Mucosa of stomach (tissue), 1 donor: Measurements from ENCODE around the gene MYO10.
"Not testable (repeated sequence)": the region's sequence is repeated elsewhere in the genome, so short reads cannot be mapped to it uniquely, and the experiment has no call there.

Source experiments
- H3K27me3 ChIP-seq: one replicate; pipeline ENCODE4 v1.7.0; 2013; ENCODE audit warnings: mild to moderate bottlenecking, low read length; ENCODE audit not compliant: control insufficient read depth, insufficient read depth
- H3K36me3 ChIP-seq: one replicate; pipeline ENCODE4 v1.7.0; 2013; ENCODE audit warnings: low read length; ENCODE audit not compliant: control insufficient read depth, insufficient read depth
- H3K4me1 ChIP-seq: one replicate; pipeline ENCODE4 v1.7.0; 2013; ENCODE audit warnings: mild to moderate bottlenecking, low read length; ENCODE audit not compliant: control insufficient read depth, insufficient read depth
- H3K4me3 ChIP-seq: one replicate; pipeline ENCODE4 v1.7.0; 2013; ENCODE audit warnings: low read length
- H3K9ac ChIP-seq: one replicate; pipeline ENCODE4 v1.7.0; 2013; ENCODE audit warnings: mild to moderate bottlenecking, low read length, moderate library complexity
- H3K9me3 ChIP-seq: one replicate; pipeline ENCODE4 v1.7.0; 2013; ENCODE audit warnings: mild to moderate bottlenecking, low read length, moderate library complexity; ENCODE audit not compliant: control insufficient read depth
- donor health status: Pancreatic carcinoma.

Gene MYO10

DNA sequence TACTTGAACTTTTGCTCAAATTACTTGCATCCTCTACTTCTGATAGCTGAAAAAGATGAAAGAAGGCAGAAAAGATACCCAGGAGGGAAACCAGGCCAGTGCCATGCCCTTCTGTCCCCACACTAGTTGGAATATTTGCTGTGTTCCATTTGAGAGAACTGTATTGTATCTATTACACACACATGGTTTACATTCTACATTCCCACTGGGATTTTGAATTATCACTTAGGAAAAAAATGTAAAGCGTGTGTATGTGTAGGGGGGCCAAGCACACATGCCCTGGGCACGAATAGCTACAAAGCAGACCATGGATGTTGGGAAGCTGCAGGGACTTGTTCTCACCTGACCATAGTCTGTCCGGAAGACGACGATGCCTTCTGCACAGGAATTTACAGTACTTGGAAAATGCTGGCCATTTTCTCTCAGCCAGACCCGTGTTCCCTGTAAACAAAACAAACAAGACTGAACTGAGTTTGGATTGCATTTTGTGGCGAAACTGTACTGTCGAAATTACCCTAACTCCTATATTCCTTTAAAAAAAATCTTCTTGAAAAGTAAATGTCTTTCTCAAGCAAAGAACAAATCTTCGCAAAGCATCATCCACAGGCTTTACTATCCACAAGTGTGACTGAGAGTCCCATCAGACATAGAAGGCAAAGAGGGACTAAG is 58.7 kb downstream of the MYO10 start:
- no peaks in the 10 kb centered on the region for H3K9me3 ChIP-seq
- H3K4me1 ChIP-seq = peaks cover 23% of the 10 kb centered on the region
- no peaks in the 10 kb centered on the region for H3K36me3 ChIP-seq
- no peaks in the 10 kb centered on the region for H3K27me3 ChIP-seq
- no peak overlapping the region for H3K9ac ChIP-seq
- H3K4me3 ChIP-seq = no peak overlapping the region

DNA sequence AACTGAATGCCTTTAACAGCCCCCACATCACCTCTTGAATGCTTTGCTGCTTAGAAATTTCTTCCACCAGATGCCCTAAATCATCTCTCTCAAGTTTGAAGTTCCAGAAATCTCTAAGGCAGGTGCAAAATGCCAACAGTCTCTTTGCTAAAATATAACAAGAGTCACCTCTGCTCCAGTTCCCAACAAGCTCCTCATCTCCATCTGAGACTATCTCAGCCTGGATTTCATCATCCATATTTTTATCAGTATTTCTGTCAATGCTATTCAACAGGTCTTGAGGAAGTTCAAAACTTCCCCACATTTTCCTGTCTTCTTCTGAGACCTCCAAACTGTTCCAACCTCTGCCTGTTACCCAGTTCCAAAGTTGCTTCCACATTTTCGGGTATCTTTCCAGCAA is 61.7 kb downstream of the MYO10 start:
- not testable (repeated sequence) for H3K9me3 ChIP-seq, H3K27me3 ChIP-seq, H3K36me3 ChIP-seq, H3K4me1 ChIP-seq, H3K9ac ChIP-seq, H3K4me3 ChIP-seq

DNA sequence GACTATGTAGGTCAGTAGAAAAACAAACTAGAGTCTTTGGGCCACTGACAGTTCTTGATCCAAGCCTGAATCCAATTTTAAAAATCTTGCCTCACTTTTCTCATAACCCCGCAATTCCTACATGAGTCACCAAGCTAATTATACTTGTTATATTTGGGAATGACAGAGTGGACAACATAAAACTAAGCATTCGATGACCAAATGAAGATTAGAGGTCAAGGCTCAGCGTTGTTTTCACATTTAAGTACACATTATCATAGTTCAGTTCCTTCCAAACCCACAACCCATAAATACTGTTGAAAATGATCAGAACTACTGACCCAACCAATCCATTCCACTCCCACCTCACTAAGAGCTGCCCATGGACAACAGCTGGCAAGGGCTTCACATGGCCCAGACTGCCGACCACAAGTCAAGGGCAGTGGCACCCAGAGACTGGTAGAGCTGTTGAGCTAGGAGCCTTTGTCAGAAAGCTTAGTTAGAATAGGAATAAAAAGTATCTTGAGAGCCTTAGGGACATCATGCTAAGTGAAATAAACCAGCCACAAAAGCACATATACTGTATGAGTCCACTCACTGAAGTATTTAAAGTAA is 64.2 kb downstream of the MYO10 start:
- peaks cover 8% of the 10 kb centered on the region for H3K4me1 ChIP-seq
- no peak overlapping the region for H3K4me3 ChIP-seq
- no peak overlapping the region for H3K9ac ChIP-seq
- no peaks in the 10 kb centered on the region for H3K27me3 ChIP-seq
- H3K9me3 ChIP-seq = no peaks in the 10 kb centered on the region
- no peaks in the 10 kb centered on the region for H3K36me3 ChIP-seq

DNA sequence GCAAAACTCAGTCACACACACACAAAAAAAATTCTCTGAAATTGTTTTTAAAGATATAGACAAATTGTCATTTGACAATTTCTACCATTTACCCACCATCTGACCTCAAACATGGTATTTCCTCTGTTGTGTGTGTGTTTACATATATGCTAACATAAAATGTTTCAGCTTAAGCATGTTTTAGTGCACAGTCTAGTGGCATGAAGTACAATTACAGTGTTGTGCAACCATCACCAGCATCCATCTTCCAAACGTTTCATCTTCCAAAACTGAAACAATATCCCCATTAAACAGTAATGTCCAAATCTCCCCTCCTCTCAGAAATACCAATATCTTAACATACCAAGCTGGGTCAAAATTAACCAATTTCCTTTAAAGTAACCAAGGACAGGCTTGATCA is 65.2 kb downstream of the MYO10 start:
- H3K9me3 ChIP-seq = no peaks in the 10 kb centered on the region
- H3K4me3 ChIP-seq = no peak overlapping the region
- peaks cover 11% of the 10 kb centered on the region for H3K4me1 ChIP-seq
- H3K9ac ChIP-seq = no peak overlapping the region
- H3K27me3 ChIP-seq = no peaks in the 10 kb centered on the region
- no peaks in the 10 kb centered on the region for H3K36me3 ChIP-seq

DNA sequence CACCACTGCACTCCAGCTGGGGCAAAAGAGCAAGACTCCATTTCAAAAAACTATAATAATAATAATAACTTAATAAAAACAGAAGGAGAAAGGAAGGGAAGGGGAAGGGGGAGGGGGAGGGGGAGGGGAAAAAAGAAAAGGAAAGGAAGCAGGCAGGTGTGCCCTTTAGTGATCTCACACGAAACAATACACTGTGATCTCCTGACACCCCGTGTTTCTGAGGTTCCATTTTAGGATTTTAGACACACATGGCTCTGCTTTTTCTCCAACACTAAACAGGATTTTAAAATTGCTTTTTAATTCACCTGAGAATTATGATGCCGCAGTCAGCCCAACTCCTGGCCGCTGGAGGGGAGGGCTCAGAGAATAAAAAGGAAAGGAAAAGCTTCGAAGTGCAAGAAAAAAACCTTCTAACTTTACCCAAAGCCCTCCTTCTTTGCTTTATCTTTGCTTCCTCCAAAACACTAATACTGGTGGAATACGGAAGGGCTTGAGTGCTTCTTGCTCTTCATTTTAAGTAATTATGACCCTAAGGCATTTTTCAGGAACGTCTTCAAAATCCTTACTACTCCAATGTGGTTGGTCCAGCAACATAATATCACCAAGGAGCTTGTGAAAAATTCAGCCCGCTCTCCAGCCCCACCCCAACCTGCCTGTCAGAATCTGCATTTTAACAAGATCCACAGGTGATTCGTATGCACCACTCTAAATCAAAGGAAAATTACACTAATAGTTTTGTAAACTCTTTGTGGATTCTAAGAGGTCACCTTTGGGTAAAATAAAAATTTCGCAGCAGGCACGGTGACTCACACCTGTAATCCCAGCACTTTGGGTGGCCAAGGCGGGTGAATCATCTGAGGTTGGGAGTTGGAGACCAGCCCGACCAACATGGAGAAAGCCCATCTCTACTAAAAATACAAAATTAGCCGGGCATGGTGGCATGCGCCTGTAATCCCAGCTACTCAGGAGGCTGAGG is 66.0 kb downstream of the MYO10 start:
- H3K9ac ChIP-seq = no peak overlapping the region
- no peaks in the 10 kb centered on the region for H3K9me3 ChIP-seq
- no peak overlapping the region for H3K4me3 ChIP-seq
- H3K27me3 ChIP-seq = no peaks in the 10 kb centered on the region
- H3K4me1 ChIP-seq = peaks cover 11% of the 10 kb centered on the region
- no peaks in the 10 kb centered on the region for H3K36me3 ChIP-seq

DNA sequence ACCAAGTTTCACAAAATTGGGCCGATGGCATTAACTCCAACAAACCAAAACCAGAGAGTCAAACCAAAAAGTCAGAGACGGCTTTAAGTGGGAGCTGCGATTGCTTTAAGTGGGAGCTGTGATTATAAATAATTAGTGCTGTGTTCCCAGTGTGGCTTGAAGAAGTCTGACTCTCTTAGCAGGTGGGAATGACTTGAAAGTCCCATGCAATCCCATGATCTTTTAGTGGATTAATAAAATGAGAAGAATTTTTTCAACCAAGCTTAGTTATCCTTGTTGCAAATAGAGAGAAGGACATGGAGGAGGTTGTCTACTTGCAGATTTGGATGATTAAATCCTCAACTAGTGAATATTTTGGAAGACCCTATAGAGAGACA is 68.5 kb downstream of the MYO10 start:
- Histone ChIP-seq H3K4me1 (peaks cover 28% of the 10 kb centered on the region), H3K4me3 (no peak overlapping the region)

DNA sequence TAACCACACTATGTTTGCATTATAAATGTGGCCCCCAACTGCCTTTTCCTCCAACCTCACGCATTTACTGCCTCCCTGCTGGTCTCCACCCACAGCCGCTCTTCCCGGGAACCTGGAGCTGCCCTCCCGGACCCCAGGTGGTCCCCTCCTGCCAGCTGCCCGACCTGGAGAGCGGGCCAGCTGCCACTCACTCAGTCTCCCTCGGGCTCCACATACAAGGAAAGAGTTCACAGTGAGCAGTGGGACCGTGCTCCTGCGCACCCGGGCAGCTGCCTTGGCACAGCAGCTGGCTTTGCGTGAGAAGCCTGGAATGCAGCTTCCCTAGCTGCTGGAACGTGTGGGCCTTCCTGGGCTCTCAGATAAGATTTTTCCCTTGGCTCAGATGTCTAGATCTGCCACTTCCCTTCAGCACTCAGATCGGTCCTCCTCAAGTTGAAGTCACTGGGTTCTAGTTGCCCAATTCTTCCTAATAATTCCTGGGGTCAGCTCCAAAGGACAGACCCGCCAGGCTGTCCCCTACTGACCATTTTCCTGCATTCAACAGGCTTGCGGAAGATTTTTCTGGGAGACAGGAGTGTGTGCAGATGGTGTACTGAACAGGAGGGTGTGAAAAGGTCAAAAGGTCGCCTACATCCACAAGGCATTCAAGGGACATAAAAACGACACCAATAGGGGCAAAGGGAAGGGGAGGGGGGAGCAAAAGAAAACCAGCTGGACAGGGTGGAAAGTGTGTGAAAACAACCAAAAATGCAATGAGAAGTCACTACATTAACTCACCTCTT is 69.1 kb downstream of the MYO10 start:
- peaks cover 28% of the 10 kb centered on the region for H3K4me1 ChIP-seq
- no peaks in the 10 kb centered on the region for H3K36me3 ChIP-seq
- H3K4me3 ChIP-seq = no peak overlapping the region
- no peaks in the 10 kb centered on the region for H3K9me3 ChIP-seq
- H3K9ac ChIP-seq = no peak overlapping the region
- H3K27me3 ChIP-seq = no peaks in the 10 kb centered on the region

More for the DNA sequence above, 68.5 kb downstream of the MYO10 start:
- H3K27me3 ChIP-seq = no peaks in the 10 kb centered on the region
- H3K9me3 ChIP-seq = no peaks in the 10 kb centered on the region
- no peaks in the 10 kb centered on the region for H3K36me3 ChIP-seq
- H3K9ac ChIP-seq = no peak overlapping the region

DNA sequence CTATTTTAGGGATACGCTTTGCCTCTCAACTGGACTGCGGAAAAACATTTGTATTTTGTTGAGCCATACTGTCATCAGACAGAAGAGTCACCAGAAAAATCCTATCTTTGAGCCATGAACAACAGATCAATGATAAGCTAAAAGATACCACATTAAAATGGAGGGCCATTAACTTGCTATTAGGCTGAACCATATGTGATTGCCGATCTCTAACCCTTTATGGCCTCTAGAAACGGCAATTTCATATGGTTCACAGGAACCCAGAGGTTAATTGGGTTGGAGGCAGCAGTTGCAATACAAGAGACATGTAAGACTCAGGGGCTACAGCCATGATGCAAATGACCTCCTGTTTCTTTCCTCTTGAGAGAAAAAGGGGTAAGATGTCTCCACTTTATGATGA is 69.8 kb downstream of the MYO10 start:
- Histone ChIP-seq H3K9ac (no peak overlapping the region), H3K27me3 (no peaks in the 10 kb centered on the region), H3K9me3 (no peaks in the 10 kb centered on the region), H3K4me1 (peaks cover 28% of the 10 kb centered on the region), H3K4me3 (no peak overlapping the region), H3K36me3 (no peaks in the 10 kb centered on the region)

DNA sequence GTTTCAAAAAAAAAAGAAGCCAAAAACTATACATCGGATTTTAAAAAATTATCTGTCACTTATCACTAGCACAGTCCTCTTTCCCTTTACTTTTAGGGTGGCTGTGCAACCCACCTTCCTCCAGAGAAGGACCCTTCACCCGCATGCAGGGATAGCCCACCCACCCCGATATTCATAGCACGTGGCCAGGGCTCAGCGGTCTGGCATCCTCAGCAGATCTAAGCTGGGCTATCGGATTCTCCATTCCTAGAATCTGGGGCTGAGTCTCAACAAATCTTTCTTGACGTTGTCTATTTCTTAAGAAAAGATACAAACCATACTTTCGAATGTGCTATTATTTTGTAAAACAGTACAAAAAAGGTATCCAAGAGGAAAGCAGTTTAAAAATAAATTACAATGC is 70.9 kb downstream of the MYO10 start:
- Histone ChIP-seq H3K4me1 (peaks cover 28% of the 10 kb centered on the region), H3K27me3 (no peaks in the 10 kb centered on the region), H3K9ac (no peak overlapping the region), H3K9me3 (no peaks in the 10 kb centered on the region), H3K36me3 (no peaks in the 10 kb centered on the region), H3K4me3 (no peak overlapping the region)

DNA sequence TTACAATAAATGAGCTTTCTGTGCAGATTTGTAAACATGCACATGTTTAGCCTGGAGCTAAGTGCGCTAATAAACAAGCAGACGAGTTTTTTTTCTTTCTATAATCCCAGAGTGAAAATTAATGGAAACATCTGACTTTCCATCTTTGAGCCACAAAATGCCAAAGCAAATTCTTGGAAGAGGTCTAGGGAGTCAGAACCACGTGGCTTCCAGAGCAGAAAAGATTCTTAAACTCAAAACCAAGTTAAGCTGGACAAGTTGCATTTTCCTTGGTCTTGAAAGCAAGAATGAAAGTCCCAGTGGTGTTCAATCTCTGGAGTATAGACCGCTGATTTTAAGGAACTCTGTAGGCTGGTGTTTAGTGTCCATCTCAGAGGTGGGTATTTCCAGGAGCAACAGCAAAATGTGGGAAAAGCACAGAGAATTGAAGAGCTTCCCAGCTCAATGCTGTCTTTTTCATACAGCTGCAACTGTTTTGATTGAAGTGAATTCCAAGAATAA is 71.4 kb downstream of the MYO10 start:
- no peak overlapping the region for H3K4me3 ChIP-seq
- H3K36me3 ChIP-seq = no peaks in the 10 kb centered on the region
- H3K4me1 ChIP-seq = peaks cover 28% of the 10 kb centered on the region
- H3K9ac ChIP-seq = no peak overlapping the region
- no peaks in the 10 kb centered on the region for H3K27me3 ChIP-seq
- no peaks in the 10 kb centered on the region for H3K9me3 ChIP-seq

DNA sequence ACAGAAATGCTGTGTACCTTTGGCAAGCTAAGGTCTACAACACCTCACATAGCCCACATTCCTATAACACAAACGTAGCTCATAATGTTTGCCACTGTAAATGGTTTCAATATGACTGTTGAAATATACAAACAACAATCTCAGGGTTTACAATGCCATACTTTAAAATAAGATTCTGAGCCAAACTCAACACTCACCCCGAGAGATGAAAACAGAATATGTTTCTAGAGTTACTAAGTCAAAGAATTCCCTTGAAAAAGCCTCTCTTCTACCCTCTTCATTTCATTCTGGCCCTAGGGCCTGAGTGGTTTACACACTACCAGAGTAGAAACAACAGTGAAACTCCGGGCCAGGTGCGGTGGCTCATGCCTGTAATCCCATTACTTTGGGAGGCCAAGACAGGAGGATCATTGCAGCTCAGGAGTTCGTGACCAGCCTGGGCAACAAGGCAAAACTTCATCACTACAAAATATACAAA is 72.6 kb downstream of the MYO10 start:
- no peaks in the 10 kb centered on the region for H3K36me3 ChIP-seq
- H3K9me3 ChIP-seq = no peaks in the 10 kb centered on the region
- no peak overlapping the region for H3K9ac ChIP-seq
- no peak overlapping the region for H3K4me3 ChIP-seq
- H3K27me3 ChIP-seq = no peaks in the 10 kb centered on the region
- peaks cover 28% of the 10 kb centered on the region for H3K4me1 ChIP-seq
